GM18526 (cell line): ENCODE results near the gene PLLP.

Experiments used
- POLR2A ChIP-seq: IDR thresholded peaks from 3 replicates; pipeline ENCODE4 v1.6.1; 2011; ENCODE audit not compliant: insufficient read length; ENCODE audit errors: extremely low read depth

The PLLP gene

GRCh38 chr16:57252148-57252721, 32.2 kb downstream of the PLLP start:
- TF ChIP-seq POLR2A: no peak

GRCh38 chr16:57251352-57251751, 33.1 kb downstream of the PLLP start:
- TF ChIP-seq POLR2A: no peak

GRCh38 chr16:57245472-57246113, 38.9 kb downstream of the PLLP start:
- TF ChIP-seq POLR2A: no peak

- peak; percentile 75 for TF ChIP-seq POLR2A
Observed at GRCh38 chr16:57244767-57245471, 39.6 kb downstream of the PLLP start, which contains the start of gene ARL2BP. Gene ARL2BP, plus strand, starts transcription at chr16:57245259. Its CDS starts 109 bp downstream, at chr16:57245368.

GRCh38 chr16:57244463-57244766, 40.1 kb downstream of the PLLP start:
- no peak for TF ChIP-seq POLR2A

GRCh38 chr16:57242650-57243049, 41.8 kb downstream of the PLLP start:
- no peak for TF ChIP-seq POLR2A

- no peak for TF ChIP-seq POLR2A
Observed at GRCh38 chr16:57240851-57241250, 43.6 kb downstream of the PLLP start.

- TF ChIP-seq POLR2A: no peak
Observed at GRCh38 chr16:57239107-57239506, 45.4 kb downstream of the PLLP start.

GRCh38 chr16:57238682-57239081, 45.8 kb downstream of the PLLP start:
- no peak for TF ChIP-seq POLR2A

- no peak for TF ChIP-seq POLR2A
Observed at GRCh38 chr16:57236022-57236350, 48.5 kb downstream of the PLLP start.

GRCh38 chr16:57235128-57236021, 49.1 kb downstream of the PLLP start:
- TF ChIP-seq POLR2A: no peak

- no peak for TF ChIP-seq POLR2A
Observed at GRCh38 chr16:57234707-57235092, 49.8 kb downstream of the PLLP start.

- TF ChIP-seq POLR2A: no peak
Observed at GRCh38 chr16:57233944-57234706, 50.3 kb downstream of the PLLP start.

- no peak for TF ChIP-seq POLR2A
Observed at GRCh38 chr16:57231821-57232350, 52.6 kb downstream of the PLLP start.

- TF ChIP-seq POLR2A: no peak
Observed at GRCh38 chr16:57229079-57229478, 55.4 kb downstream of the PLLP start.
